ENCODE data around the gene RTP1. TPM values are rescaled to one million over a fixed set of nuclear protein-coding genes. Genes with fewer than 3 reads are reported as not detected.

The RTP1 gene, protein sequence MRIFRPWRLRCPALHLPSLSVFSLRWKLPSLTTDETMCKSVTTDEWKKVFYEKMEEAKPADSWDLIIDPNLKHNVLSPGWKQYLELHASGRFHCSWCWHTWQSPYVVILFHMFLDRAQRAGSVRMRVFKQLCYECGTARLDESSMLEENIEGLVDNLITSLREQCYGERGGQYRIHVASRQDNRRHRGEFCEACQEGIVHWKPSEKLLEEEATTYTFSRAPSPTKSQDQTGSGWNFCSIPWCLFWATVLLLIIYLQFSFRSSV
- 0.13 TPM in 1 of 2 replicates, not detected in the other for total RNA-seq

GRCh38 chr3:187197335-187197649 lies at the start of gene RTP1:
TSS of gene RTP1 (plus strand) at chr3:187197486. CDS start at chr3:187197516, 30 bp downstream.

Other genes starting within 250 kb of the RTP1 start
- gene RPL39L, start 58.0 kb upstream of the RTP1 start, total RNA-seq: 23.8 and 28.9 TPM in 2 replicates
- gene MASP1, start 94.3 kb downstream of the RTP1 start, total RNA-seq: 0.14 and 0.27 TPM in 2 replicates
- 0.22 TPM in 1 of 2 replicates, not detected in the other for gene RTP4, start 170.9 kb downstream of the RTP1 start, total RNA-seq